ENCODE data around the gene UGT1A6. TPM values are rescaled to one million over a fixed set of nuclear protein-coding genes. Genes with fewer than 3 reads are reported as not detected.
A peak's percentile ranks its signal among the peaks of the same experiment; 100 is the strongest.

UGT1A6 gene
- total RNA-seq, 1 donor from 2014 or later: not detected

- intact Hi-C loops (cut with DNase I): no loop called here
- ATAC-seq: no peak
- DNase-seq (ENCODE audit: low spot score): no peak
These were observed 96.9 kb downstream of the UGT1A6 start for GRCh38 chr2:233789554-233789953.

- ATAC-seq: no peak
- intact Hi-C loops (cut with DNase I): no loop called here
- DNase-seq (ENCODE audit: low spot score): no peak
These were observed 98.6 kb downstream of the UGT1A6 start for GRCh38 chr2:233791151-233791882.

- ATAC-seq (no peak), DNase-seq (ENCODE audit: low spot score) (no peak)
- intact Hi-C loops (cut with DNase I): no loop called here
These were observed 99.2 kb downstream of the UGT1A6 start for GRCh38 chr2:233791883-233792329.

- no peak for DNase-seq (ENCODE audit: low spot score)
- intact Hi-C loops (cut with DNase I): no loop called here
- no peak for ATAC-seq
These were observed 100.0 kb downstream of the UGT1A6 start for GRCh38 chr2:233792720-233793119.

- intact Hi-C loops (cut with DNase I): no loop called here
- DNase-seq (ENCODE audit: low spot score) (no peak), ATAC-seq (no peak)
These were observed 100.9 kb downstream of the UGT1A6 start for GRCh38 chr2:233793465-233794127.

GRCh38 chr2:233794128-233794658, 101.5 kb downstream of the UGT1A6 start:
- intact Hi-C loops (cut with DNase I): no loop called here
- ATAC-seq (no peak), DNase-seq (ENCODE audit: low spot score) (no peak)

GRCh38 chr2:233795735-233796171, 103.1 kb downstream of the UGT1A6 start:
- no peak for DNase-seq (ENCODE audit: low spot score)
- ATAC-seq: peak; percentile 17
- intact Hi-C loops (cut with DNase I): no loop called here

- ATAC-seq: no peak
- intact Hi-C loops (cut with DNase I): no loop called here
- no peak for DNase-seq (ENCODE audit: low spot score)
These were observed 103.6 kb downstream of the UGT1A6 start for GRCh38 chr2:233796254-233796653.

- ATAC-seq: no peak
These were observed 105.8 kb downstream of the UGT1A6 start for GRCh38 chr2:233798335-233799086.

GRCh38 chr2:233799087-233799665, 106.5 kb downstream of the UGT1A6 start:
- ATAC-seq (no peak), DNase-seq (ENCODE audit: low spot score) (peak; percentile 30)
- intact Hi-C loops (cut with DNase I): no loop called here

More at GRCh38 chr2:233798335-233799086, 105.8 kb downstream of the UGT1A6 start:
- DNase-seq (ENCODE audit: low spot score): peak; percentile 9
- intact Hi-C loops (cut with DNase I): no loop called here

- DNase-seq (ENCODE audit: low spot score) (no peak), ATAC-seq (no peak)
- intact Hi-C loops (cut with DNase I): no loop called here
These were observed 107.0 kb downstream of the UGT1A6 start for GRCh38 chr2:233799716-233800115.

- intact Hi-C loops (cut with DNase I): no loop called here
- DNase-seq (ENCODE audit: low spot score): no peak
- no peak for ATAC-seq
These were observed 107.5 kb downstream of the UGT1A6 start for GRCh38 chr2:233800208-233800607.

- DNase-seq (ENCODE audit: low spot score): no peak
- intact Hi-C loops (cut with DNase I): no loop called here
- no peak for ATAC-seq
These were observed 108.9 kb downstream of the UGT1A6 start for GRCh38 chr2:233801357-233802131.

GRCh38 chr2:233802132-233802815, 109.6 kb downstream of the UGT1A6 start:
- DNase-seq (ENCODE audit: low spot score): no peak
- ATAC-seq: no peak
- intact Hi-C loops (cut with DNase I): no loop called here

GRCh38 chr2:233803292-233803911, 110.7 kb downstream of the UGT1A6 start:
- no peak for DNase-seq (ENCODE audit: low spot score)
- no peak for ATAC-seq
- intact Hi-C loops (cut with DNase I): no loop called here

- DNase-seq (ENCODE audit: low spot score): no peak
- ATAC-seq: no peak
- intact Hi-C loops (cut with DNase I): no loop called here
These were observed 111.3 kb downstream of the UGT1A6 start for GRCh38 chr2:233803994-233804393.

- intact Hi-C loops (cut with DNase I): no loop called here
- peak; percentile 41 for DNase-seq (ENCODE audit: low spot score)
- no peak for ATAC-seq
These were observed 114.7 kb downstream of the UGT1A6 start for GRCh38 chr2:233807215-233807865.

Data from sciatic nerve (tissue), 2 donors.